Duodenal mucosa (tissue), 2 donors: ENCODE results near the gene BCAR3.

ENCODE experiments used
- H3K27ac ChIP-seq: one replicate; pipeline ENCODE4 v1.7.0; 2013; ENCODE audit warnings: low read depth, low read length
- H3K27me3 ChIP-seq, 2 donors: one replicate each; pipeline ENCODE4 v1.7.0; 2013; ENCODE audit warnings: low read length in 2 of 2, control low read depth in 1 of 2; ENCODE audit not compliant: insufficient read depth in 2 of 2, control insufficient read depth in 1 of 2
- H3K36me3 ChIP-seq, 2 donors: one replicate each; pipeline ENCODE4 v1.7.0; 2013; ENCODE audit warnings: low read length in 2 of 2, control low read depth in 1 of 2; ENCODE audit not compliant: insufficient read depth in 2 of 2, control insufficient read depth in 1 of 2
- H3K4me1 ChIP-seq, 2 donors: one replicate each; pipeline ENCODE4 v1.7.0; 2013; ENCODE audit warnings: low read length in 2 of 2, control low read depth in 1 of 2; ENCODE audit not compliant: insufficient read depth in 2 of 2, control insufficient read depth in 1 of 2
- H3K4me3 ChIP-seq, 2 donors: one replicate each; pipeline ENCODE4 v1.7.0; 2013; ENCODE audit warnings: low read length in 2 of 2, low read depth in 1 of 2
- H3K9ac ChIP-seq, 2 donors: one replicate each; pipeline ENCODE4 v1.7.0; 2013; ENCODE audit warnings: low read length in 2 of 2, low read depth in 1 of 2
- H3K9me3 ChIP-seq, 2 donors: one replicate each; pipeline ENCODE4 v1.7.0; 2013; ENCODE audit warnings: low read length in 2 of 2, control low read depth in 1 of 2; ENCODE audit not compliant: control insufficient read depth in 1 of 2

Gene BCAR3

DNA sequence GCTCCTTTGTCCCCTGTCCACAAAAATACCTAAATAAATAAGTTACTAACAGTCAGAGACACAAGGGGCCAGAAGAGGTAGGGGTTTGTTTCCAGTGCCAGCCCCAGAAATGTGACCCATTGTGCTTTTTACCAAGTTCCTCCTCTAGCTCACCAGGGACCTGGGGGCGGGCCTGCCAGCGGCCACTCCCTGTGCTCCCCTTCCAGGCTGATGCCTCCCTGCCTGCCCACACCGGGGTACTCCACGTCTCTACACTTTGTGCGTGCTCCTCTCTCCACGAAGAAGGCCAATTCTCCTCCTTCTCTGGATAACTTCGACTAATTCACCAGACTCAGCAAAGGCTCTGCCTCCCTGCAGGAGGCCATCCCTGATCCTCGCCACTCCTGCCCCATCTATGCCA lies 72.1 kb downstream of the BCAR3 start:
- Histone ChIP-seq H3K9me3 (no peaks in the 10 kb centered on the region), H3K4me3 (no peak overlapping the region), H3K9ac (no peak overlapping the region), H3K36me3 (peaks cover 0 to 3% of the 10 kb centered on the region in 2 donors), H3K4me1 (peaks cover 26 to 31% of the 10 kb centered on the region in 2 donors), H3K27me3 (no peaks in the 10 kb centered on the region), H3K27ac (no peak overlapping the region)

- no peaks in the 10 kb centered on the region for H3K9me3 ChIP-seq
- H3K27me3 ChIP-seq: no peaks in the 10 kb centered on the region
- H3K4me1 ChIP-seq: peaks cover 25 to 31% of the 10 kb centered on the region in 2 donors
- no peak overlapping the region for H3K4me3 ChIP-seq
- no peak overlapping the region for H3K9ac ChIP-seq
- no peak overlapping the region for H3K27ac ChIP-seq
- H3K36me3 ChIP-seq: peaks cover 0 to 3% of the 10 kb centered on the region in 2 donors
These were observed 73.2 kb downstream of the BCAR3 start for GRCh38 chr1:93608187-93609109.

DNA sequence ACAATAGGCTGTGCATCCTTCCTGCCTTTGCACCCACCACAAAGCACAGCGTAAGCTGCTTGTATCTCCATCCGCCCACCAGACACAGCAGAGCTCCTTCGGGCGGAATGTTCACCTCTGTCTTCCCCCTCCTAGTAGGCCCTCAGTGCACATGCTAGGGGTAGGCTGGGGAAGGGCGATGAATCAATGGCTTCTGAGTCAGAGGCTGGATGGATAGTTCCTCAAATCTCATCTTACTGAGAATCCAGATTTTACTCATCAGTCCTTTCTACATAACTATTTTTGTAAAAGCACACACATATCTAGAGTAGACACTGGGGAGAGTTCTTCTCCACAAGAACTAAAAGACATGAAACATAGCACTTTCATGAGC lies 73.8 kb downstream of the BCAR3 start:
- Histone ChIP-seq H3K9me3 (no peaks in the 10 kb centered on the region), H3K4me3 (no peak overlapping the region), H3K27ac (no peak overlapping the region), H3K9ac (no peak overlapping the region), H3K36me3 (peaks cover 0 to 3% of the 10 kb centered on the region in 2 donors), H3K4me1 (peaks cover 29 to 32% of the 10 kb centered on the region in 2 donors), H3K27me3 (no peaks in the 10 kb centered on the region)

GRCh38 chr1:93605812-93606512 lies 75.7 kb downstream of the BCAR3 start:
- Histone ChIP-seq H3K9me3 (no peaks in the 10 kb centered on the region), H3K27ac (no peak overlapping the region), H3K9ac (no peak overlapping the region), H3K4me3 (no peak overlapping the region), H3K27me3 (no peaks in the 10 kb centered on the region), H3K36me3 (peaks cover 0 to 3% of the 10 kb centered on the region in 2 donors), H3K4me1 (peaks cover 29 to 43% of the 10 kb centered on the region in 2 donors)

DNA sequence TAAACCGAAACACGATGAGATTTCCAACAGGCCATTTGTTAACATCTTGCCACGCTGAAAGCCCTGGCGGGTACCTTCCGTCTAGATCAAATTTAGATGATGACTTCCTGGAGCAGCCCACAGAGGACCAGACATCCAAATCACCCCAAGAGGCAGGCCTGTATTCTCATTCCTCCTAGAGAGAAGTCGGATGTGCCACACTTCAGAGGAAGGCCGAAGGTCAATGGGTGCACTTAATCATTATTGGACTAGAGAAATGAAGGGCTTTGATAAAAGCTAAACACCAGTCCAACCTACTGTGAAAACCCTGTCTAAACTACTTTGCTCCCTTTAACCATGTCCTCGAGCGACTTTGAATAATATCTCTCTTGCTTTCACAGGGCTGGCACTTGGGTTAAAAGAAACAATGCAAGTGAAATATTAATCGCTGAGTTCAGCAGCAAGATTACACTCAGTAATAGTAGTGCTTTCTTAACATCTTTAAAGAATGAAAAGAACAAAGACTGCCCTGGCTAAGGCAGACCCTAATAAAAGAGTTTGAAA lies 76.5 kb downstream of the BCAR3 start:
- H3K9me3 ChIP-seq: no peaks in the 10 kb centered on the region
- H3K4me1 ChIP-seq: peaks cover 38 to 52% of the 10 kb centered on the region in 2 donors
- no peak overlapping the region for H3K27ac ChIP-seq
- no peaks in the 10 kb centered on the region for H3K27me3 ChIP-seq
- H3K9ac ChIP-seq: no peak overlapping the region
- H3K4me3 ChIP-seq: peak overlapping the region in 1 of 2 donors; percentile 20
- peaks cover 0 to 3% of the 10 kb centered on the region in 2 donors for H3K36me3 ChIP-seq

GRCh38 chr1:93604411-93604810 lies 77.2 kb downstream of the BCAR3 start:
- H3K27ac ChIP-seq: no peak overlapping the region
- H3K9ac ChIP-seq: no peak overlapping the region
- no peaks in the 10 kb centered on the region for H3K36me3 ChIP-seq
- H3K27me3 ChIP-seq: no peaks in the 10 kb centered on the region
- no peaks in the 10 kb centered on the region for H3K9me3 ChIP-seq
- peaks cover 40 to 53% of the 10 kb centered on the region in 2 donors for H3K4me1 ChIP-seq
- H3K4me3 ChIP-seq: no peak overlapping the region

- no peak overlapping the region for H3K27ac ChIP-seq
- no peaks in the 10 kb centered on the region for H3K27me3 ChIP-seq
- H3K4me3 ChIP-seq: no peak overlapping the region
- no peaks in the 10 kb centered on the region for H3K9me3 ChIP-seq
- H3K4me1 ChIP-seq: peaks cover 40 to 51% of the 10 kb centered on the region in 2 donors
- H3K36me3 ChIP-seq: no peaks in the 10 kb centered on the region
- H3K9ac ChIP-seq: no peak overlapping the region
These were observed 78.0 kb downstream of the BCAR3 start for GRCh38 chr1:93603601-93604000.

- Histone ChIP-seq H3K27me3 (no peaks in the 10 kb centered on the region), H3K27ac (no peak overlapping the region), H3K4me1 (peaks cover 40 to 51% of the 10 kb centered on the region in 2 donors), H3K9ac (no peak overlapping the region), H3K36me3 (no peaks in the 10 kb centered on the region), H3K9me3 (no peaks in the 10 kb centered on the region), H3K4me3 (no peak overlapping the region)
These were observed 78.5 kb downstream of the BCAR3 start for GRCh38 chr1:93603106-93603505.

DNA sequence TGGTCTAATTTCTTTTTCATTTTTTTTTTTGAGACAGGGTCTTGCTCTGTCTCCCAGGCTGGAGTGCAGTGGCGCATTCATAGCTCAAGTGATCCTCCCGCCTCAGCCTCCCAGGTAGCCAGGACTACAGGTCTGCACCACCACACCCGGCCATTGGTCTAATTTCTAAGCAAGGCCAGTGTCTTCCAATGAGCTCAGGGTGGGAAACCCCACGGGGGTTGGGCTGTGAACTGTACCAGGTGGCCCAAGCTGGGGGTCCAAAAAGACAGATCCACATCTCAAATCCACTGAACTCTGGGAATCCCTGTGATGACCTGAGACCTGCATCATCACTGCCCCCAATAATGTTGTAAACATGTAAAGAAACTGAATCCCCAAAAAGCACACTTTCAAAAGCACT lies 79.5 kb downstream of the BCAR3 start:
- Histone ChIP-seq H3K36me3 (no peaks in the 10 kb centered on the region), H3K27me3 (no peaks in the 10 kb centered on the region), H3K9ac (no peak overlapping the region), H3K4me3 (no peak overlapping the region), H3K9me3 (no peaks in the 10 kb centered on the region), H3K4me1 (peaks cover 40 to 51% of the 10 kb centered on the region in 2 donors), H3K27ac (no peak overlapping the region)

- Histone ChIP-seq H3K27me3 (no peaks in the 10 kb centered on the region), H3K27ac (no peak overlapping the region)
These were observed 80.0 kb downstream of the BCAR3 start for GRCh38 chr1:93601686-93602085.

More at GRCh38 chr1:93601686-93602085, 80.0 kb downstream of the BCAR3 start:
- Histone ChIP-seq H3K9ac (no peak overlapping the region), H3K9me3 (no peaks in the 10 kb centered on the region), H3K4me3 (no peak overlapping the region), H3K36me3 (no peaks in the 10 kb centered on the region), H3K4me1 (peaks cover 40 to 51% of the 10 kb centered on the region in 2 donors)
